ENCODE results near the gene BARX2. TPM values are rescaled to one million over a fixed set of nuclear protein-coding genes. Genes with fewer than 3 reads are reported as not detected.

Gene BARX2
- total and polyA plus RNA-seq, 12 donors, result 0.01 TPM; not detected in 11

DNA sequence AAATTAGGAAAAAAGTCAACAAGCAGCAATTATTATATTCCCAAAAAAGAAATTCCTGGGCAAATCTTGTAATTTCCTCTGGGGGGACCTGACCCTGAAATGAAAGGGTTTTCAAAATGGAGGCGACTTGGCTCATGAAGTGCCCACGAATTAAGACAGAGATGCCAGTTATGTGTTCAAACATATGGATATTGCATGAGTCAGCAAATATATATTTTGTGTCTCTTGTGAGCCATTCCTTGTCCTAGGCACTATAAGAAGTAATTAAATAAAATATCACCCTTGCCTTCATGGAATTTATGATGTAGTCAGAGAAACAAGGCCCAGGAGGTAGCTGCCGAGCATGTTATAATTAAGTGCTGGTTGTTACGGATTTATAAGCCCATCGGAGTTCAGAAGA is 68.6 kb downstream of the BARX2 start:
- no peak overlapping the region for H3K4me3 ChIP-seq
- H3K4me1 ChIP-seq, result peaks cover 0 to 4% (median 0%) of the 10 kb centered on the region in 9 donors
- H3K27ac ChIP-seq, result no peak overlapping the region
- H3K27me3 ChIP-seq, result no peaks in the 10 kb centered on the region
- TF ChIP-seq, protein P1, sequence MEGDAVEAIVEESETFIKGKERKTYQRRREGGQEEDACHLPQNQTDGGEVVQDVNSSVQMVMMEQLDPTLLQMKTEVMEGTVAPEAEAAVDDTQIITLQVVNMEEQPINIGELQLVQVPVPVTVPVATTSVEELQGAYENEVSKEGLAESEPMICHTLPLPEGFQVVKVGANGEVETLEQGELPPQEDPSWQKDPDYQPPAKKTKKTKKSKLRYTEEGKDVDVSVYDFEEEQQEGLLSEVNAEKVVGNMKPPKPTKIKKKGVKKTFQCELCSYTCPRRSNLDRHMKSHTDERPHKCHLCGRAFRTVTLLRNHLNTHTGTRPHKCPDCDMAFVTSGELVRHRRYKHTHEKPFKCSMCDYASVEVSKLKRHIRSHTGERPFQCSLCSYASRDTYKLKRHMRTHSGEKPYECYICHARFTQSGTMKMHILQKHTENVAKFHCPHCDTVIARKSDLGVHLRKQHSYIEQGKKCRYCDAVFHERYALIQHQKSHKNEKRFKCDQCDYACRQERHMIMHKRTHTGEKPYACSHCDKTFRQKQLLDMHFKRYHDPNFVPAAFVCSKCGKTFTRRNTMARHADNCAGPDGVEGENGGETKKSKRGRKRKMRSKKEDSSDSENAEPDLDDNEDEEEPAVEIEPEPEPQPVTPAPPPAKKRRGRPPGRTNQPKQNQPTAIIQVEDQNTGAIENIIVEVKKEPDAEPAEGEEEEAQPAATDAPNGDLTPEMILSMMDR (IDR thresholded peaks at IDR 0.05), result no peak
- ATAC-seq (no peak), DNase-seq (no peak)
- H3K36me3 ChIP-seq, result no peaks in the 10 kb centered on the region
- intact Hi-C loops (cut with DNase I), result no loop called here
- WGBS, 2 donors, result 76 to 89% methylated on average over 5 of the region's 5 CpGs
- H3K9me3 ChIP-seq, result peaks cover 0 to 17% (median 3%) of the 10 kb centered on the region in 11 donors

DNA sequence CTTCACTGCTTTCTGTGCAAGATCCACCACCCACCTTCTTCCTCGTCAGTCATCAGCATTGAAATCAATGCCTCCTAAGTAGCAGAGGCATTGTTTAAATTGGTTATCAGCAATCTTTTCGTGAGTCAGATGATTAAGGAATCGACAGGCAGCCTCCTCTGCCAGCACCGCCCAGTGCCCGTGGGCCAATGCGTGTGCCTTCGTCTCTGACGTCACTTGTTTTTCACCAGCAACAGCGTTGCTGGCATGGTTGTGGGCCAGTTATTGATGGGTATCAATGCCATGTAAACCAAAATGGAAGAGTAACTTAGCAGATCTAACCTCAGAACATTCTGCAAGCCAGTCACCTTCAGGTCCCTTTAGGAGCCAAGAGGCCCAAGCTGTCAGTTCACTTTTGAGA is 69.6 kb downstream of the BARX2 start:
- no peaks in the 10 kb centered on the region for H3K36me3 ChIP-seq
- no peak overlapping the region for H3K27ac ChIP-seq
- WGBS, 2 donors, result 90 to 92% methylated on average over 9 of the region's 9 CpGs
- peaks cover 0 to 4% (median 0%) of the 10 kb centered on the region in 9 donors for H3K4me1 ChIP-seq
- no peak overlapping the region for H3K4me3 ChIP-seq
- ATAC-seq (no peak), DNase-seq (no peak)
- intact Hi-C loops (cut with DNase I), result no loop called here
- TF ChIP-seq, protein P1 (IDR thresholded peaks at IDR 0.05), result no peak
- no peaks in the 10 kb centered on the region for H3K27me3 ChIP-seq
- peaks cover 0 to 17% (median 3%) of the 10 kb centered on the region in 11 donors for H3K9me3 ChIP-seq

DNA sequence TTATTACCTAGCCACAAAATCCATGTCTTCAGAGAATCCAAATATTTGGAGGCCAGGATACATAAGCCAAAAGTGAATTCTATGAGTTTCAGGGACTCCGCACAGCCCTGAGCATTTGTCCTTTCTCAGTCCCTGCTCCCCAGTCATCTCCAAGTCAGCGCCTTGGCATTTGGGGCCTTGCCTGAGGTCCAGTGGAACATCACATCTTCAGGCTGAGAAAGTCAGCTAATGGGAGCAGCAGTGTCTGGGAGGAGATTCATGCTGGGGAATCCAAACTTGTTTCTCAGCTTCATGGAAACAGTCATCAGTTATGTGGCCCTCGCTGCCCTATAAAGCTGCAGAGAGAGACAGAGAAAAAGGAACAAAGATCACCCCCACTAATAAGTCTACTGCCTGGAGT is 70.9 kb downstream of the BARX2 start:
- peaks cover 0 to 17% (median 3%) of the 10 kb centered on the region in 11 donors for H3K9me3 ChIP-seq
- no peak for DNase-seq
- intact Hi-C loops (cut with DNase I), result no loop called here
- H3K27ac ChIP-seq, result no peak overlapping the region
- 89 to 90% methylated on average over 3 of the region's 3 CpGs for WGBS, 2 donors
- no peak overlapping the region for H3K4me3 ChIP-seq
- no peaks in the 10 kb centered on the region for H3K36me3 ChIP-seq
- H3K4me1 ChIP-seq, result peaks cover 0 to 4% (median 0%) of the 10 kb centered on the region in 9 donors
- ATAC-seq, result no peak
- TF ChIP-seq, protein P1 (IDR thresholded peaks at IDR 0.05), result no peak
- H3K27me3 ChIP-seq, result no peaks in the 10 kb centered on the region

DNA sequence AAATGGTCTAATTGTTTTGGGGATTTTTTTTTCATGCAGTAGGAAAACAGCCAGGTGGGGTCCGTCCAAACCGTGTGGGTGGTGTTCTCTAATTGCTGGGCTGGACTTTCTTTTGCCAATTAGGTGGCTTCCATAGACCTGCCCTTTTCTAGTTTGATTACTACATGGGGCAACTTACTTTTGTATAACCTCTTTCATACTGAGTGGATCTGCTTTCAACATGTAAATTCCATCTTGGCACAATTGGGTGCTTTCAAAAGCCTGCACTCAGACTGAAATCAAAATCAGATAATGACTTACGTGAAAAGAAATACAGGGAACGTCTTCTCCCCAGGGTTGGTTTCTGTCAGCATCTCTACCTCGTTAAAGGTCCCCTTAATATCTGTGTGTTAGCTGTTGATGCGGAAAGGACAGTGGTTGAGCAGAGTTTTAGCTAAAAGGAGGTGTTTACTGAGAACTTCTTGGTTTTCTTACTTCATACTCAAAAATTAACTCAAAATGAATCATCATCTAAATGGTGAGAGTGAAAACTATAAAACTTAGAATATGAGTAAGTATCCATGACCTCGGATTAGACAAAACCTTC is 72.1 kb downstream of the BARX2 start:
- Histone ChIP-seq H3K36me3 (no peaks in the 10 kb centered on the region), H3K27ac (no peak overlapping the region), H3K27me3 (no peaks in the 10 kb centered on the region), H3K4me1 (peaks cover 0 to 2% (median 0%) of the 10 kb centered on the region in 9 donors), H3K4me3 (no peak overlapping the region), H3K9me3 (peaks cover 0 to 17% (median 3%) of the 10 kb centered on the region in 11 donors)
- TF ChIP-seq, protein P1 (IDR thresholded peaks at IDR 0.05), result no peak
- intact Hi-C loops (cut with DNase I), result no loop called here
- ATAC-seq, result no peak
- 57 to 62% methylated on average over 7 of the region's 7 CpGs for WGBS, 2 donors
- DNase-seq, result no peak
